Glomerular visceral epithelial cell (primary cell): ENCODE results near the gene MAN1C1.
A peak's percentile ranks its signal among the peaks of the same experiment; 100 is the strongest.
"Not testable (repeated sequence)": the region's sequence is repeated elsewhere in the genome, so short reads cannot be mapped to it uniquely, and the experiment has no call there.

ENCODE experiments used
- DNase-seq: peaks from one replicate; pipeline ENCODE4 v3.0.0-alpha.2; 2016; ENCODE audit errors: extremely low spot score

The MAN1C1 gene

DNA sequence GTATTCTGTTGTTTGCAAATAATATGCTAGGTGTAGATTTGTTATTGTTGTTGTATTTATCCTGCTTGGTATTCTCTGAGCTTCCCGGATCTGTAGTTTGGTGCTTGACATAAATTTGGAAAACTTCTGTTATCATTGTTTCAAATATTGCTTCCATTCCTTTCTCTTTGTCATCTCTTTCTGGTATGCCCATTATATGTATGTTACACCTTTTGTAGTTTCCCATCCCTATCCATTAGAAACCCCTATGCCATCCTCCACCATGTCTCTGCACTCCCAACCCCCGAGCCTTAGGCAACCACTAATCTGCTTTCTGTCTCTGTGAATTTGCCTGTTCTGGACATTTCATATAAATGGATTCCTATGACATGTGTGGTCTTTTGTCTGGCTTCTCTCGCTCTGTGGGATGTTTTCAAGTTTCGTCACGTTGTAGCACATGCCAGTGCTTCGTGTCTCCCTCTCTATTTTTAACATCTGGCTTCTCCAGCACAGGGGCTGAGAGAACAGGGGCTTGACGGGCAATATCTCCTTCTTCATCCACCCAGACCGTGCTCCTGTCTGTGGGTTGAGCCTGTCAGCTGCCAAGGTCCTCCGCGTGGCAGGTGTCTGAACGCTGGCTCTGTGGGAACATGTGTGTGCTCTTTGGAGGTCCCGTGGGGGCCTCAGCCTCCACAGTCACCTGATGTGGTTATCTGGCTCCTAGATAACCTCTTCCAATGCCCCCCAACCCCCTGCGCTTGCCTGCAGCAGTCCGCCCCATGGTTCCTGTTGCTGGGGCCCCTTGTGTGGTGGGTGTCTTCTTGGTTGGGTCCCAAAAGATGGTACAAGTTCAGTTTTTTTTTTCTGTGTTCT is 32.8 kb upstream of the MAN1C1 start:
- DNase-seq: no peak

- DNase-seq: no peak
Observed at GRCh38 chr1:25586181-25586588, 30.4 kb upstream of the MAN1C1 start.

- no peak for DNase-seq
Observed at GRCh38 chr1:25587290-25587689, 29.3 kb upstream of the MAN1C1 start.

GRCh38 chr1:25588224-25588623 is 28.4 kb upstream of the MAN1C1 start:
- not testable (repeated sequence) for DNase-seq

- not testable (repeated sequence) for DNase-seq
Observed at GRCh38 chr1:25588786-25589185, 27.8 kb upstream of the MAN1C1 start.

GRCh38 chr1:25590096-25590824 is 26.3 kb upstream of the MAN1C1 start:
- no peak for DNase-seq

DNA sequence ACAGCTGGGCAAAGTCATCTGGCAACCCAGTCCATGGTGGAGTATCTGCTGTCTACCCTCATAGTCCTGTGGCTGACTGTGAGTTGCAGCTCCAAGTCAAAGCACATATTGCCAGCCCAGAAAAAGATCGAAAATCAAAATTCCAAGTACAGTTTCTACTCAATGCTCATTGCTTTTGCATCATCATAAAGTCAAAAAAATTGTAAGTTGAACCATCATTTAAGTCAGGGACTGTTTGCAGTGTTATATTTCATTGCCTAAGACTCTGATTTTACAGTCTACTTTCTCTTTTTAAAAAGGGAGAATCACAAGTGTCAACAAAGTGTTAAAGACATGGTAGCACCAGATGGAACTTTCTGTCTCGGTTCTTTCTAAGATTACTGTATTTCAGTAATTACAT is 22.7 kb upstream of the MAN1C1 start:
- no peak for DNase-seq

DNA sequence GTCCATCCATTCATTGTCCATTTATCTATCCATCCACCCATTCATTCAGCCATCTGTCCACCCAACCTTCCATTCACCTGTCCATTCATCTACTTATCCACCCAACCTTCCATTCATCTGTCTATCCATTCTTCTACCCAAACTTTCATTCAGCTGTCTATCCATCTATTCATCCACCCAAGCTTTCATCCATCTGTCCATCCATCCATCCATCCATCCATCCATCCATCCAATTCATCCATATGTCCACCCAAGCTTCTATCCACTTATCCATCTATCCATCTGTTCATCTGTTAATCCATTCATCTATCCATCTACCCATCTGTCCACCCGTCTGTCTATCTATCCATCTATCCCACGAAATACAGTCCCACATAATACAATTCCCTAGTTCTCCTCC is 21.6 kb upstream of the MAN1C1 start:
- DNase-seq: no peak

GRCh38 chr1:25596641-25597040 is 19.9 kb upstream of the MAN1C1 start:
- DNase-seq: not testable (repeated sequence)

DNA sequence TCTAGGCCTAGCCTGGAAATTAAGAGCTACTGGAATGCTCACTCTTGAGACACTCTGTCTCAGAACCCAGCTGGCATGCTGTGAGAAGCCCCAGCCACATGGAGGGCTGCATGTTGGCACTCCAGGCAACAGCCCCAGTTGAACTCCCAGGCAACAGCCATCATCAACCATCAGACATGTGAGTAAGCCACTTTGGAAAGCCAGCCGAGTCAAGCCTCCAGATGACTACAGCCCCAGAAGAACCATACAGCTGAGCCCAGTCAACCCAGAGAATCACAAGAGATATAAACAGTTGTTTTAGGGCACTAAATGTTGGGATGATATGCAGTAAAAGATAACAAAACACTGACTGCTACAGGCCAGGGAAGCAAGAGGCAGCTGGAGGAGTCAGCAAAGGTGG is 17.7 kb upstream of the MAN1C1 start:
- DNase-seq: no peak

DNA sequence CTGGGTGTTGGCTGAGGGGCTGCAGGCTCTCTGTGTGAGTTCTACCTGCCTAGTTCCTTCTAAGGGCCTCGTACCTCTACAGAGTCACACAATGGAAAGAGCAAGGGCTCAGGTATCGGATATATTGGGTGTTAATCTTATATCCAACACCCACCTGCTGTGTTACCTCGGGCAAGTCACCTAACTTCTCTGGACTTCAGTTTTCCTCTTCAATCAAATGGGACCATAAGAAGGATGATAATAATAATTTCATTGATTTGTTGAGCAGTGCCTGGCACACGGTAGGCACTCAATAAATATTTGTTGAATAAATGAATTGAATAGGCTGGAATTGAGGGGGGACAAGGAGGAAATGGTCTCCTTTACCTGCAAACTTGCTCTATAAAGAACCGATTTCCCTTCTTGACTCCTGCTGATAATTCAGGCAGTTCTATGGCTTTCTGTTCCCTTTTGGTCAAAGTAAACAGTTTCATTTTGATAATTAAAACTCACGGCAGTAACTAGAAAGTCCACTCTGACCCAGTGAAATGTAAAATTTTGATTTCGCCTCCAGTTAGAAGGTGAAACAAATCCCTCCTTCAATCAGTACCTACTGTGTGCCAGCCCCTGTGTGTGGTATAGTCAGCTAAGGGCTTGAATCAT is 16.5 kb upstream of the MAN1C1 start:
- no peak for DNase-seq

- DNase-seq: not testable (repeated sequence)
Observed at GRCh38 chr1:25600971-25601699, 15.5 kb upstream of the MAN1C1 start.

- not testable (repeated sequence) for DNase-seq
Observed at GRCh38 chr1:25603779-25604538, 12.6 kb upstream of the MAN1C1 start.

DNA sequence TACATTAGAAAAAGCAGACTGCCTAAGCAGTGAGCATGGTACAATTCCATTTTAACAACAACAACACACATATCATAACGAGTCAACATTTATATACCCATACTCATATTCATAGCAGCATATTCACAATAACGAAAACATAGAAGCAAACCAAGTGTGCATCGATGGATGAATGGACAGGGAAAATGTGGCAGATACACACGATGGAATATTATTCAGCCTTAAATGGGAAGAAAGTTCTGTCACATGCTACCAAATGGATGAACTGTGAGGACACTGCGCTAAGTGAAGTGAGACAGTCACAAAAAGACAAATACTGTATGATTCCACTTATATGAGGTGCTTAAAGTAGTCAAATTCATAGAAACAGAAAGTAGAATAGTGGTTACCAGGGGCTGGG is 9.5 kb upstream of the MAN1C1 start:
- DNase-seq: no peak

DNA sequence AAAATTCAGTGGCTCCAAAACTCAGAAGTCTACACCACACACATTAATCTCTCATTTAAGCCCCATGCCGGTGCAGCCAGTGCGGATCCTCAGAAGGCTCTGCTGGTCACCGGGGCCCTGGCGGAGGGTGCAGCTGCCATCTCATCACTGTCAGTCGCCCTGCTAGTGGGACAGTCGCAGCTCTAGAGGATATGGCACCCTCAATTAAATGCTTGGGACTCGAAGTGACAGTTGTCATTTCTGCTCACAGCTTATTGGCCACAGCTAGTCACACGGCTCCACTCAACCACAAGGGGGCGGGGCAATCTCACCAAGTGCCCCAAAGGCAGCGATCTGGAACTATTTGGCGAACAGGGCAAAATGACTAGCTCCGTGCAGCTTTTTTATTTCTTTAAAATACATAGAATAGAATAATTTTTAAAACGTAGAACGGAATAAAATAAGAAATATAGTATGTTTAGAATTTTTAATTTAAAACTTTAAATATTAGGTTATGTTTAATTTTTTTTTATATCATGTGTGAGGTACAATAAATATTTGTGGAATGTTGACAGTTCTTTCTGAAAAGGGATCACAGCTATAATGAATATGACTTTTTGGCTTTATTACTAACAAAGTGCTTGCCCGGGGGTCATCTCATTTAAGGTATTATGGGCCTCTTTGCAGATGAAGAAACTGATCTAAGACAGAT is 8.0 kb upstream of the MAN1C1 start:
- peak; percentile 69 for DNase-seq

DNA sequence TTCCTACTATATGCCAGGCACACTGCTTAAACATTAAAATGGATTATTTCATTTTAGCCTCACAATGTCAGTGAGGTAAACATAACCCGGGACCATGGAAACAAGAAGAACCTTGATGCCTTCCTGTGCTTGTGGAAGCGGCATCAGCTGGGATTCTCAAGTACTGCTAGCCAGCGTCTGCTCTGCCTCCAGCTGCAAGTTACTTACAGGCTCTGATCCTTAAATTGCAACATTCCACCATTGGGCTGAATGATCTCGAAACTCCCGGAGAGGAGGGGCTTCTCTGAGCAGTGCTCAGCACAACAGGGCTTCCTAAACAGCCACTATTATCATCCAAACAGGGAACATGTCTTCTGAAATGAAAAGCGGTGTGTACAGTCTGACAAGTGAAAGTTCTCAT is 6.7 kb upstream of the MAN1C1 start:
- no peak for DNase-seq

- DNase-seq: no peak
Observed at GRCh38 chr1:25610822-25611630, 5.6 kb upstream of the MAN1C1 start.

DNA sequence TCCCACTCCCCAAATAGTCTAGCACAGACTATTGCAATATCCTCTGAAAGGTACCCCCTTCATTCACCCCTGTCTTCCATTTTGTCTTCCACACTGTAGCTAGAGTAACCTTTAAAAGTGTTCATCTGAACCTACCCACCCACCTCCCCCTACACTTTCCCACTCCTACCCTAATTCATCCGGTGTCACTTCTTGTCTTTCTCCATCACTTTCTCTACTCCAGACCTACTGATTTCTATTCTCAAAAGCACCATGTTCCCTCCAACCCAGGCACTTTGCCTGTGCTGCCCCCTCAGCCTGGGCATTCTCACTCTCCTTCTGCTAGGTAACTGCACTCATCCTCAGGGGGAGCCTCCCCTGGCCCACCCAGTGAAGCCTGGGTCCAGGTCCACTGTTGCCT is 4.7 kb upstream of the MAN1C1 start:
- no peak for DNase-seq

GRCh38 chr1:25612421-25612820 is 4.2 kb upstream of the MAN1C1 start:
- no peak for DNase-seq

GRCh38 chr1:25613091-25613490 is 3.5 kb upstream of the MAN1C1 start:
- no peak for DNase-seq
